ENCODE results near the gene USP48.

USP48 gene

DNA sequence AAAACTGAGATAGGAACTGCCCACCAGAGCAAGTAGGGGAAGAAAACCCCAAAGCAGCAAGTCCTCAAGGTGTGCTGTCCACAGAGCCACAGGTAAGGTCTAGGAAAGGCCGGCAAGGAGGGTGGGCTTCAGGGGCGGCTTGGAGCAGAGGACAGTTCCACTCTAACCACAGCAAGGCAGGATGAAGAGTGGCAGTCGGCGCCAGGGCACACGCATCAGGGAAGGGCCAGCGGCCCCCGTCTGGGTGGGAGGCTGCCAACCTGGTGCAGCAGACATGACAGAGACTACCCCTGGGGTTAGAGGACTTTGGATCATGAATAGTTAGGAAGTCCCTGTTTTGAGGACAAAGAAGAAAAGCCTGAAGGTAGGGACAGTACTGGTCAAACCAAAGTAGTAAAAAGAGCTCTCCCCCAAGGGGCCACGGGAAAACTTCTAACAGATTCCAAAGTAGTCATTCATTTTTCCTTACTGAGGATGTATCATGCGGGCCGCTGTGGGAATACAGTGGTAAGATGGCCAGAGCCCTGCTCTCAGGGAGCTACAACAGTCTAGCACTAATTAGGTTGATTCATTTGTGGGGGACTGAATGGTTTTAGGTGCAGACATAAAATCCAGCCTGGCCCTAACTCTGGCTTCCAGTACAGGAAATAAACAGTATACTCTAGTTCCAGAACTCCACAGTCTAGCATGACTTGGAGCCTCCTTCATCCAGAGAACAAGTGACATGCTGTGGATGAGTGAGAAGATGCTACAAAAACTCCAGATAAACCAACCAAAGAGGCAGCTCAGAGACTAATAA, 110.3 kb downstream of the USP48 start:
- Histone ChIP-seq H3K4me1 (ENCODE audit: control insufficient read depth, insufficient read depth, low read length) (no peaks in the 10 kb centered on the region), H3K4me3 (ENCODE audit: low read depth, low read length) (no peak overlapping the region), H3K36me3 (ENCODE audit: control insufficient read depth in 2 of 2, insufficient read depth in 1 of 2, low read length in 2 of 2) (peaks cover 0 to 6% of the 10 kb centered on the region in 2 experiments; a peak in 1 of 3 replicates), H3K27ac (ENCODE audit: extremely low read depth, low read depth, low read length) (no peak overlapping the region), H3K9me3 (ENCODE audit: control insufficient read depth, insufficient read depth, low read depth, low read length) (no peaks in the 10 kb centered on the region)
- ChIA-PET CTCF (interaction anchor here (0.6 to 1.0 kb wide), 3 partner anchors 11 to 275 kb away, joined by 3 to 5 read pairs (median 3); no protein-coding TSS in a partner anchor), POLR2A (no interaction called here)
- no peak for TF ChIP-seq ZNF791 (tag by site-specific recombination; IDR thresholded peaks at IDR 0.05)
- TF ChIP-seq ZNF10 (tag by site-specific recombination; IDR thresholded peaks at IDR 0.05): no peak
- TF ChIP-seq ZBTB48 (tag by site-specific recombination; IDR thresholded peaks at IDR 0.05): peak; percentile 55

DNA sequence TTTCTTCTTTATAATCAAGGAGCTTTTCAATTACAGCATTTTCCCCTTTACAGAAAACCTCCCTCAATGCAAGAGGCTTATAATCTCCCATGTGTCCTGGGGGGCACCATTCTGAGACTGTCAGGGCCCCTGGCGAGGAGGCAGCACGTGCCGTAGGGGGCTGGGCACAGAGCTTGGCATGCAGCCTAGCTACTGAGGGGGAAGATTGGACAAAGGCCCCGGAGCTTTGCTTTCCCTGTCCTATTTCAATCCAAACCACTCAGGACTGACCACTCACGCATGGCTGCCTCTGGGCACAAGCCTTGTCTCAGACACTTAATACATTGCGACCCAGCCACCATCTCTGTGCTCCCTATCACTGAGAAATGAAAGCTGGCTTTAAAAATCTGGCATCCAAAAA, 111.0 kb downstream of the USP48 start:
- POLR2A ChIA-PET: interaction anchor here (0.6 kb wide), 1 partner anchor 11 kb away, joined by 3 read pairs; no protein-coding TSS in a partner anchor
- no peak overlapping the region for H3K4me3 ChIP-seq (ENCODE audit: low read depth, low read length)
- no peaks in the 10 kb centered on the region for H3K9me3 ChIP-seq (ENCODE audit: control insufficient read depth, insufficient read depth, low read depth, low read length)
- no peak for TF ChIP-seq ZNF701 (tag by site-specific recombination; IDR thresholded peaks at IDR 0.05)
- no peak for TF ChIP-seq ZNF354C (tag by site-specific recombination; IDR thresholded peaks at IDR 0.05; ENCODE audit: borderline replicate concordance, low read depth)
- TF ChIP-seq ZNF658 (tag by site-specific recombination; IDR thresholded peaks at IDR 0.05): no peak
- TF ChIP-seq ZNF239 (tag by site-specific recombination; IDR thresholded peaks at IDR 0.05): no peak
- TF ChIP-seq ZNF423 (tag by site-specific recombination; IDR thresholded peaks at IDR 0.05): no peak
- TF ChIP-seq ZFP69B (tag by site-specific recombination; IDR thresholded peaks at IDR 0.05): no peak
- no peak for TF ChIP-seq ZNF248 (tag by site-specific recombination; IDR thresholded peaks at IDR 0.05)
- TF ChIP-seq ZNF133 (tag by site-specific recombination; IDR thresholded peaks at IDR 0.05): no peak
- TF ChIP-seq ZSCAN5A (tag by site-specific recombination; IDR thresholded peaks at IDR 0.05): no peak
- TF ChIP-seq, protein P1, sequence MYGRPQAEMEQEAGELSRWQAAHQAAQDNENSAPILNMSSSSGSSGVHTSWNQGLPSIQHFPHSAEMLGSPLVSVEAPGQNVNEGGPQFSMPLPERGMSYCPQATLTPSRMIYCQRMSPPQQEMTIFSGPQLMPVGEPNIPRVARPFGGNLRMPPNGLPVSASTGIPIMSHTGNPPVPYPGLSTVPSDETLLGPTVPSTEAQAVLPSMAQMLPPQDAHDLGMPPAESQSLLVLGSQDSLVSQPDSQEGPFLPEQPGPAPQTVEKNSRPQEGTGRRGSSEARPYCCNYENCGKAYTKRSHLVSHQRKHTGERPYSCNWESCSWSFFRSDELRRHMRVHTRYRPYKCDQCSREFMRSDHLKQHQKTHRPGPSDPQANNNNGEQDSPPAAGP (tag by site-specific recombination; IDR thresholded peaks at IDR 0.05): no peak
- no peak for TF ChIP-seq ZNF404 (tag by site-specific recombination; IDR thresholded peaks at IDR 0.05)
- CTCF ChIA-PET: interaction anchor here (1.5 kb wide), 1 partner anchor 13 kb away, joined by 4 read pairs; no protein-coding TSS in a partner anchor
- no peaks in the 10 kb centered on the region for H3K36me3 ChIP-seq (ENCODE audit: control insufficient read depth in 2 of 2, insufficient read depth in 1 of 2, low read length in 2 of 2)
- H3K27ac ChIP-seq (ENCODE audit: extremely low read depth, low read depth, low read length): no peak overlapping the region
- H3K4me1 ChIP-seq (ENCODE audit: control insufficient read depth, insufficient read depth, low read length): no peaks in the 10 kb centered on the region

DNA sequence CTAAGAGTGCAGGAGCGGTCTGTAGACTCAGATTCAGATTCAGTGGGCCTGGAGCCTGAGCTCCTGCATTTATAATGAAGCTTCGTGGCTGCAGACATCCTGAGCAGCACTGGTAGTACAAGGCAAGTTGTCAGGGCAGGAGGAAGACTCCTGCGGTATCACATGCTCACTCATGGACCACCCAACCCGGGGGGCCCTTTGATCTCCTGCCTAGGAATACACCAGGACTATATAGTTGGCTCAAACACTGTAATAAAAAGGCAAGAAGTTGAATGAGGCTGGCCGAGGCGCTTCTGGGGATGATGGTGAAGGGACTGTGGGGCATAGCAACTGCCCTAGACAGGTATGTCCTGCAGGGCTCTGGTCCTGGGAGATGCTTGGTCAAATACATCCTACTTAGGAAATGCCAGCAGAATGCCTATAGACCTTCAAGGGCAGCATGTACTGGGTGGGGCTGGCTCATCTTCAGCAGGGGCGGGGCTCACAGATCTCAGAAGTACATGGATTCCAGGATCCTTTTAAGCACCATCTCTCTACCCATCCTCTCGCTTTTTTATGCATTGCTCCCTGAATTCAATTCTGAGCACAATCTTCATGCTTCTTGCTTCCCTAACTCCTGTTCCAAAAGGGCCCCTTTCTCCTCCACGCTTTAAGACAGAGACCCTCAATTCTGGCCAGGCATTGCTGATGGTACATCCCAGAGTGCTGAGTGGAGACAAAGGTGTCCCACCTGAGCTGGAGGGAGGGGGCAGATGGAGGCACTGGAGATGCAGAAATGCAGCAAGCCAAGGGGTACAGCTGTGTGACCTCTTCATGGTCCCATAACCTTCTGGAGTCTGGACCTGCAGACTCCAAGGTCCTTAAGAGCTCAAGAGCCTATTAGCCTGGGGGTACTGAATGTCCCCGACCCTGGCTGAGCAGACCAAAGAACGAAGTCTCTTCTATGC, 111.7 kb downstream of the USP48 start:
- H3K9me3 ChIP-seq (ENCODE audit: control insufficient read depth, insufficient read depth, low read depth, low read length): no peaks in the 10 kb centered on the region
- H3K4me1 ChIP-seq (ENCODE audit: control insufficient read depth, insufficient read depth, low read length): no peaks in the 10 kb centered on the region
- no peaks in the 10 kb centered on the region for H3K36me3 ChIP-seq (ENCODE audit: control insufficient read depth in 2 of 2, insufficient read depth in 1 of 2, low read length in 2 of 2)
- H3K27ac ChIP-seq (ENCODE audit: extremely low read depth, low read depth, low read length): no peak overlapping the region
- ChIA-PET POLR2A (interaction anchor here (0.6 kb wide), 1 partner anchor 12 kb away, joined by 3 read pairs; no protein-coding TSS in a partner anchor), CTCF (interaction anchor here (0.5 to 1.5 kb wide), 2 partner anchors 13 to 32 kb away, joined by 3 to 4 read pairs; no protein-coding TSS in a partner anchor)
- no peak overlapping the region for H3K4me3 ChIP-seq (ENCODE audit: low read depth, low read length)
- TF ChIP-seq, protein P2, sequence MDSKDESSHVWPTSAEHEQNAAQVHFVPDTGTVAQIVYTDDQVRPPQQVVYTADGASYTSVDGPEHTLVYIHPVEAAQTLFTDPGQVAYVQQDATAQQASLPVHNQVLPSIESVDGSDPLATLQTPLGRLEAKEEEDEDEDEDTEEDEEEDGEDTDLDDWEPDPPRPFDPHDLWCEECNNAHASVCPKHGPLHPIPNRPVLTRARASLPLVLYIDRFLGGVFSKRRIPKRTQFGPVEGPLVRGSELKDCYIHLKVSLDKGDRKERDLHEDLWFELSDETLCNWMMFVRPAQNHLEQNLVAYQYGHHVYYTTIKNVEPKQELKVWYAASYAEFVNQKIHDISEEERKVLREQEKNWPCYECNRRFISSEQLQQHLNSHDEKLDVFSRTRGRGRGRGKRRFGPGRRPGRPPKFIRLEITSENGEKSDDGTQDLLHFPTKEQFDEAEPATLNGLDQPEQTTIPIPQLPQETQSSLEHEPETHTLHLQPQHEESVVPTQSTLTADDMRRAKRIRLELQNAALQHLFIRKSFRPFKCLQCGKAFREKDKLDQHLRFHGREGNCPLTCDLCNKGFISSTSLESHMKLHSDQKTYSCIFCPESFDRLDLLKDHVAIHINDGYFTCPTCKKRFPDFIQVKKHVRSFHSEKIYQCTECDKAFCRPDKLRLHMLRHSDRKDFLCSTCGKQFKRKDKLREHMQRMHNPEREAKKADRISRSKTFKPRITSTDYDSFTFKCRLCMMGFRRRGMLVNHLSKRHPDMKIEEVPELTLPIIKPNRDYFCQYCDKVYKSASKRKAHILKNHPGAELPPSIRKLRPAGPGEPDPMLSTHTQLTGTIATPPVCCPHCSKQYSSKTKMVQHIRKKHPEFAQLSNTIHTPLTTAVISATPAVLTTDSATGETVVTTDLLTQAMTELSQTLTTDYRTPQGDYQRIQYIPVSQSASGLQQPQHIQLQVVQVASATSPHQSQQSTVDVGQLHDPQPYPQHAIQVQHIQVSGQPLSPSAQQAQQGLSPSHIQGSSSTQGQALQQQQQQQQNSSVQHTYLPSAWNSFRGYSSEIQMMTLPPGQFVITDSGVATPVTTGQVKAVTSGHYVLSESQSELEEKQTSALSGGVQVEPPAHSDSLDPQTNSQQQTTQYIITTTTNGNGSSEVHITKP (tag by site-specific recombination; IDR thresholded peaks at IDR 0.05): peak; percentile 55
- no peak for TF ChIP-seq ZBTB21 (tag by site-specific recombination; IDR thresholded peaks at IDR 0.05)
- no peak for TF ChIP-seq ZNF202 (tag by site-specific recombination; IDR thresholded peaks at IDR 0.05; ENCODE audit: borderline replicate concordance)
- TF ChIP-seq, protein P3, sequence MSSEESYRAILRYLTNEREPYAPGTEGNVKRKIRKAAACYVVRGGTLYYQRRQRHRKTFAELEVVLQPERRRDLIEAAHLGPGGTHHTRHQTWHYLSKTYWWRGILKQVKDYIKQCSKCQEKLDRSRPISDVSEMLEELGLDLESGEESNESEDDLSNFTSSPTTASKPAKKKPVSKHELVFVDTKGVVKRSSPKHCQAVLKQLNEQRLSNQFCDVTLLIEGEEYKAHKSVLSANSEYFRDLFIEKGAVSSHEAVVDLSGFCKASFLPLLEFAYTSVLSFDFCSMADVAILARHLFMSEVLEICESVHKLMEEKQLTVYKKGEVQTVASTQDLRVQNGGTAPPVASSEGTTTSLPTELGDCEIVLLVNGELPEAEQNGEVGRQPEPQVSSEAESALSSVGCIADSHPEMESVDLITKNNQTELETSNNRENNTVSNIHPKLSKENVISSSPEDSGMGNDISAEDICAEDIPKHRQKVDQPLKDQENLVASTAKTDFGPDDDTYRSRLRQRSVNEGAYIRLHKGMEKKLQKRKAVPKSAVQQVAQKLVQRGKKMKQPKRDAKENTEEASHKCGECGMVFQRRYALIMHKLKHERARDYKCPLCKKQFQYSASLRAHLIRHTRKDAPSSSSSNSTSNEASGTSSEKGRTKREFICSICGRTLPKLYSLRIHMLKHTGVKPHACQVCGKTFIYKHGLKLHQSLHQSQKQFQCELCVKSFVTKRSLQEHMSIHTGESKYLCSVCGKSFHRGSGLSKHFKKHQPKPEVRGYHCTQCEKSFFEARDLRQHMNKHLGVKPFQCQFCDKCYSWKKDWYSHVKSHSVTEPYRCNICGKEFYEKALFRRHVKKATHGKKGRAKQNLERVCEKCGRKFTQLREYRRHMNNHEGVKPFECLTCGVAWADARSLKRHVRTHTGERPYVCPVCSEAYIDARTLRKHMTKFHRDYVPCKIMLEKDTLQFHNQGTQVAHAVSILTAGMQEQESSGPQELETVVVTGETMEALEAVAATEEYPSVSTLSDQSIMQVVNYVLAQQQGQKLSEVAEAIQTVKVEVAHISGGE (tag by site-specific recombination; conservative IDR thresholded peaks at IDR 0.05; ENCODE audit: low read depth): no peak
- no peak for TF ChIP-seq SCRT2 (tag by site-specific recombination; IDR thresholded peaks at IDR 0.05)
